Germinal center (tissue), 1 donor: ENCODE data around the gene PUS7L.
"Not testable (repeated sequence)": the region's sequence is repeated elsewhere in the genome, so short reads cannot be mapped to it uniquely, and the experiment has no call there.

Experiments used
- DNase-seq: peaks from one replicate; pipeline ENCODE4 v3.0.0; 2012; ENCODE audit warnings: mixed read lengths, low spot score

Gene PUS7L

DNA sequence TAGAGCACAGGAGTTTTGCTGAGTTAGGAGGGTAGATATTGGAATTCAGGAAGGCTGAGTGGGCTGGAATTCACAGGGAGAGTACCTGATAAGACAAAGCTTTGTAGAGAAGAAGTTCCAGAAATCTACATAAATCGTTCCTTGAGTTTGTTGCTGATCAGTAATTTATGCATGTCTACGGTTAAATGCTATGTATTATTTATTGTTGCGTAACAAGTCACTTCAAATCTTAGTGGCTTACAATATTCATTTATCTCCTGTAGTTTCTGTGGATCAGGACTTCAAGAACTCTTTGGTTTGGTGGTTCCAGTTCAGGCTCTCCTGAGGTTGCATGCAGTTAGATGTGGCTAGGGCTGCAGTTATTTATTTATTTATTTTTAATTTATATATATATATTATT, 7.8 kb downstream of the PUS7L start:
- no peak for DNase-seq

DNA sequence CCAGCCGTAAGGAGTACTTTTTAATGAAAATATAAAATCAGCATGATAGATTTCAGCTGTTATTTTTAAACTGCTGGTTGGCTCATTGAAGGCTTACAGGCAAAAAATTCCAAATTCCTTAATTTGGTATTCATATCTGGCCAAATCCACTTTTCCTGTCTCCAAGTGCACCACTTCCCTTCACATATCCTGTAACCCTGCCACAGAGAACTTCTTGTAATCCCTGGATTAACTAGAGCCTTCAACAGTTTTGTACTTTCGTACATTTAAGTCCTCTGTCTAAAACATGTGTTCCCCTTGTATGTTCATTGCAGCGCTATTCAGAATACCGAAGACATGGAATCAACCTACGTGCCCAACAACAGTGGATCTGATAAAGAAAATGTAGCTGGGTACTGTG, 9.6 kb downstream of the PUS7L start:
- no peak for DNase-seq

DNA sequence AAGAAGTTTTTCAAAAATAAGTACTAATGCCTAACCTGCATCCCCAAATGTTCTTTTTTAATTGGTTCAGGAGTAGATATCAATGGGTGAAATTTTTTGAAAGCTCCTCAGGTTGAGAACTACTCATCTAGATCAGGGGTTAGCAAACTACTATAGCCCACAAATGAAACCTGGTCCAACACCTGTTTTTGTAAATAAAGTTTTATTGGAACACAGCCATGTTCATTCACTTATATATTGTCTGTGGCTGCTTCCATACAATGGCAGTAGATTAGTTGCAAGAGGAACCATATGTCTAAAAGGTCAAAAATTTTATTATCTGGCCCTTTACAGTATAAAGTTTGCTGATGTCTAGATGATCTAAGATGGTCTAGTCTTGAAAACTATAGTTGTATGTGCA, 13.8 kb downstream of the PUS7L start:
- no peak for DNase-seq

DNA sequence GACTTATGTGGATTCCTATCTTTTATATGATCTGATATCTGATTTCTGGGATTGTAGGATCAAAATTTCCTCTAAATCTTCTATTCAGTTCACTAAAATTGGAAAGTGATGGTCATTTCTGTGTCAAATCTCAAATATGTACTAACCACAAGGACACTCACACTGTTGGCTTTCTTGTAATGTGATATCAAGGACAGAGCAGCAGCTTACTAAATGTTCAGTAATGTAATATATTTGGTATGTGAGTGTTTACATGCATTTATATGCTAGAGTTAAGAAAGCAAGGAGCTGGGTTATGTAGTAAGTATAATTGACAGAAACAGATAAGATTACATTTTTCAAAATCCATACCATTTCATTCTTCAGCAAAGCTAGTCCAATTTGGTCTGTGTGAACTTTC, 16.5 kb downstream of the PUS7L start:
- no peak for DNase-seq

DNA sequence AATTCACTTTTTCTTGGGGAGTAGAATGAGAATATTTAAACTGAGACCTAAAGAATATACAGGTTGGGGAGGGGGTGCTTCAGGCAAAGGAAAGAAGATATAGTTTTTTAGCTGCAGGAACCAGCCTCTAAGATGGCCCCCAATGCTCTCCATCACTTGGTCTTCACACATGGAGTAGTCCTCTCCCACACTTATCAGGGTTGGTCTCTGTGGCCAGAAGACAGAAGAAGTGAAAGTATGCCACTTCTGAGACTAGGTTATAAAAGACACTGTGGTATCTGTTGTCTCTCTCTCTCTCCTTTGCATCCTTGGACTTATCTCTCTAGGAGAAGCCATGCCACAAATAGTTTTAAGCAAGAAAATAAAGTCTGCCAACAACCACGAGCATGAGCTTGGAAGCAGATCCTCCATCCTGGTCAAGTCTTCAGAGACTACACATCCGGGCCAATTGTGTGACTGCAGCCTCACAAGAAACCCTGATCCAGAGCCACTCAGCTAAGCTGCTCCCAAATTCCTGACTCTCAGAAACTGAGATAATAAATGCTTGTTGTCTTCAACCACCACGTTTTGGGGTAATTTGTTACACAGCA, 18.0 kb downstream of the PUS7L start:
- DNase-seq: no peak

DNA sequence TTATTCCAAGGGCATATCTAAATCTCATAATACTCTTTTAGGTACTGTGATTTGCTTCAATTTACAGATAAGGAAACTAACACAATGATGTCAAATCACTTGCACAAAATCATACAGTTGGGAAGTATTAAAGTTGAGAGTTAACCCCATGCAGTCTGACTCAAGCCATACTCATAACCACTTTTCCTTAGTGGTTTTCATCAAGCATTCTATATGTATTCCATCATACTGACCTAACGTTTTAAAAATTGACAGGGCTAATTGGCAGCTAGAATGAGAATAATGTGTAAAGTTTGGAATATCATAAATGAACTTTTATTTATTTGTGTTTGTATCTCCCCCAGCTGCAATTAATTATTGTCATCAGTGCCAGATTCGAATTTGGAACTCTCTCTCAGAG, 20.9 kb downstream of the PUS7L start:
- no peak for DNase-seq

DNA sequence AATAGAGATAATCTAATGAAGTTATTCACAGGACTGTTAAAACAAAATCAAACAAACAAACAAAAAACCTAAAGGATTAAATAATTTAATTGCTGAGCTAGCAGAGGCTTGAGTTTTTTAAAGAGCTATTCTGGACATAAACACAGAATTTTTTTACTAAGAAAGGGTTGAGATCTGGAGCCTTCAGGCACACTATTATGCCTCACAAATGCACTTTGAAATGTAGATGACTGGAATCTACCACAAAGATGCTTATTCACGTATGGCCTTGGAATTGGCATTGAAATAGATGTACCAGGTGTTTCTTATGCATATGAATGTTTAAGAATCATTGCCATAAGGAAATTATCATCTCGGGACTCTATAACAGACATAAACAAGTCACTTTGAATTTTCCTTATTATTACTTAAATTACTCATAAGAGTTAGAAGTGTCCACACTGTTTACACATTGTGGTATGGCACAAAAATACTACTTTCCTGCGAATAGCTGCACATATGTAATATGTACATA, 21.6 kb downstream of the PUS7L start:
- DNase-seq: no peak

DNA sequence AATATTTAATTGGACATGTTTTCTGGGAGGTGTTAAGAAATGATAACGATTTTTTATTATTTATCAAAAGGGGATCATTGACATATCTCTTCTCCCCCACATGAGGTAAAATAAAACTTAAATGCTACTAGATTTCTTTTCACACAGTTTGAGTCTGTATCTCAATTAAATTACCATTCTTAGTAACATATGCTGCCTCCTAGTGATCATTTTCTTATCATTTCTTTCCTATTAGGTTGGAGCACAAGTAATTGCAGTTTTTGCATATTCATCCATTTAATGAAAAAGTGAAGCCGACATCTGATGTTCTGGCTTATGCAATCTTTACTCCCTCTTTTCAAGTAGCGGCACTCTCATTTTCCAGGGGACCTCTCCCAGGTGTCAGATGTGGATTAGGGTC, 24.9 kb downstream of the PUS7L start:
- DNase-seq: no peak

DNA sequence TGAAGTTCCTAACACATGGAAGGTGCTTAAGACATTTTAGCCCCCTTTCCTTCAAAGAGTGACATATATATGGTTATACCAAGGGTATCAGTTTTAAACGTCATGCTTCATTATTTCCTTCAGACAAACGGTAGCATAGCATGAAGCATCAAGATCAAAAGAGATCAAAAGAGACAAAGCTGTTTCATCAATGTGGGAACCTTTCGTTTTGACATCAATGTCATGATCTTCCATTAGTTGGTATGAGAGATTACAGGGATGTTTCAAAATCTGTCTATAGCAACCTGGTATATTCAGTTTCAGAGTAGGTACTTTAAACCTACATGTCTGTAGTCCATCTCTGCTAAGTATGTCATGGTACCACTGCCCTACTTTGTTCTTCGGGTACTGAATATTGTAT, 28.3 kb downstream of the PUS7L start:
- DNase-seq: no peak

DNA sequence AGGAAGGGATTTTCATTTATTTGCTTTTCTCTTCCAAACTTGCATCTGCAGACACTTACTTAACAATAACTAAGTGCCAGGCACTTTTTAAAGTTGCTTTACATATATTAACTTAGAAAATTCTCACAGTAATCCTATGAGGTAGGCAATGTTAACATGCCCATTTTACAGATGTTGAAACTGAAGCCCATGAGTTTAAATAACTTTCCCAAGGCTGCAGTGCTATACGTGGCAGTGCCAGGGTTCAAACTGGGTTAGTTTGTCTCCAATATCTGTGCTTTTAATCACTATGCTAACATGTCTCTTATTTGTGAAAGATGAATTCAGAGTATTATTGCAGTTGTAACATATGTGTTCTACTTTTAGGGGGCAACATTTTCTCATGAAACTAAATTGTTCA, 29.9 kb downstream of the PUS7L start:
- DNase-seq: no peak

DNA sequence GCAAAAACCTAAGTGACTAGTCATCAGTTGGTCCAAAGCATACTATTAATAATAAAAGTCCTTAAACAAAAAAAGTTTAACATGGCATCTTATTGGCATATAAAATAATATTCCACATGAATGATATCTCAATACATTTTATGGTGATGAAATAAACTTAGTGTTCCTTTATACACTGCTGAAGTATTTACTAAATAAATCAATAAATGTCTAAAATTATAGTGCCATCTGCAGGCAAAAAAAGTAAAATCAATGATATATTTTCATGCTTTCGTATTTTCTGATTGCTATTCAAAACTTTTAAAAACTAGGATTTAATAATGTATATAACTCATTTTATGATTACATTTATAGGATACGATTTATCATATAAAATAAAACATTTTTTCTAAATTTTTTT, 30.5 kb downstream of the PUS7L start:
- DNase-seq: no peak

DNA sequence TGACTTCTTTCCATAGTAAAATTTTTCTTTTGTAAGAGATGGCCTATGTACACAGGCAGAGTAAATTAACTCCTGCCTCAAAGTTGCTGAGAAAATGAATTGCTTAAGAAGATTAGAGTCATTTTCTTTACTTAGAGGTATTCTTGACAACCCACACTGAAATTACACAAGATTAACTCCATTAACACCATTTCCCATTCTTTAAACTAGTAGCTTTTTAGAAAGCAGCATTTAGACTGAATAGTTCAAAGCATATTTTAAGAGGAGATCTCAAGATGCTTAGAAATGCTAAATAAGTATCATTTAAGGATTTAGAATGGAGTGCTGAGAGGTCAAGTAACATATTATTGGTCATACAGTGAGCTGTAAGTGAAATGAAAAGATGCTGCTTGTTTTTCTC, 35.5 kb downstream of the PUS7L start:
- no peak for DNase-seq

DNA sequence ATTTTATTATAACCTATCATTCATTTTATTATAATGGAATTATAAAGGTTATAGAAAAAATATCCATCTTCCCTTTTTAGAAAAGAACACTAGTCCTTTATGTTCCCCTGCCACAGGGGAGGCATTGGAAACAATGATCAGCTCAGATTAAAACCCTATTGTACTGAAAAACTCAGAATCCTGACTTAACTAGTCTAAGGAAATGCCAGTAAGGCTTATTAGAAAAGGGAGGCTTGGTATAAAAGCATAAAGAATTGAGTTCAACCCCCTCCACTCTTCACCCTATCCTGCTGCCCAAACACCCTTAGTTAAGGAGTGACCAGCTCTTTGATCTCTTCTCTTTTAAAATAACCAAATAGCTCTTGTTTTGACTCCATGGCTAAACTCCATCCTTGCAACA, 36.0 kb downstream of the PUS7L start:
- DNase-seq: no peak

DNA sequence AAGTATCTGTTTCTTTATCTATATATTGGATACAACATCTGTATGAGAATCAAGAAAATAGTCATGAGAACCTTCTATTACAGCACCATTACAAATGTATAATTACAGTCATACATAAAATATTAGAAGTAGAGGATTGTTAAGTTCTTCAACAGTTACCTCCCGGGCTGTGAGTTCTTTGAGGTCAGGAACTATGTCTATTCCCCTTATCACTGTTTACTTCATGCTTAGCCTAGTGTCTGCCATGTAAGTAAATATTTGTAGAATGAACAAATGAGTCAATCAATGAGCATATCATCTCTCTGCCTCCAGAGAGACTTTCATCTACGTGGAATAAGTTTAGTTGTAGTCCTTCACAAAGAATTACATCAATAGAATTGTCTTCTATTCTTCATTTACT, 47.2 kb downstream of the PUS7L start:
- no peak for DNase-seq

DNA sequence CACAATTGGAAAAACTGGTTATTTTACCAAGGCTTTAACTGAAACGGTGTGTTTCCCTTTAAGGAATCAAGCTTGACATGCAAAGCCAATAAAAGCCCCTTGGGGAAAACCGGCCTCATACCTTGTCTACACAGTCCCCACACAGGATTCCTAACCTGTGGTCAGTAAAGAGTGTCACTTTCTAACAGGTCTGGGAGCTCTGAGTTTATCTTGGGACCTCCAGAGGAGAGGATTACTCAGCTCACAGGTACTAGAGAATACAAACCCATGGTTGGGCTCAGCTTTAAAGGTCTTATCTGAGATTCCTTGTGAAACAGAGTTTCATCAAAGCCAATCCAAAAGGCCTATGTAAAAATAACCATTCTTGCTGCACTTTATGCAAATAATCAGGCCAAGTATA, 54.8 kb downstream of the PUS7L start:
- DNase-seq: not testable (repeated sequence)

DNA sequence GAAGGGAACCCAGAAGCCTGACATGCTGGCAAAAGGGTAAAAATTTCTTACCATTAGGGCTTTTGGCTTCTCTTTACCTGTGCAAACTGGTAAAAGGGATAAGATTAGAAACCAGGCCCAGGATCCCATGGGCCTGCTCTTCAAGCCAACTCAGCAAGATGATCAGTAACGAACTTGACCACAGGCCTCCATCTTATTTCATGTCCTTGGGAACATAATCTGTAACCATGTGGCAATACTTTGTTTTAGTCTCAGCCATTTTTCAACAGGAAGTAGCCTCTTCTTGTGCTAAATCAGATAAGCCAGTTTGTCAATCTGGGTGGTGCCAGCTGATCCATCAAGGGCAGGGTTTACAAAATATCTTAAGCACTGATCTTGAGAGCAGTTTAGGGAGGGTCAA, 57.4 kb downstream of the PUS7L start:
- DNase-seq: not testable (repeated sequence)

DNA sequence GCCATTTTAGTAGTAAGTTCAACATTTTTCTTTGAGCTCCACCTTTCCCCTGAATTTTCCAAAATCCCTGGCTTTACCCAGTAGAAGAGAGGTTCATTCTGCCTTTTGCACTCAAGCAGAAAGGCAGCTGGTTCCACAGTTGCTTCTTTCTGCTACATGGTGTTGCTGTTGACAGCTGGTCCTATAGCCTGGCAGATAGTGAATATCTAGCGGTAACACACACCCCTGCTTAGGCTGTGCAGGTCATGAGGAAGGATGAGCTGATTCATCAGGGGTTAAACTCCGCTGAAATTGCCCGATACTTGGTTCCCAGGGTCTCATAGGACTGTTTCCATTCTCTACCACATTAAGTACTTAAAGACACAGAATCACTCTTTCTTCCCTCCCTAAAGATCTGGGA, 62.4 kb downstream of the PUS7L start:
- DNase-seq: no peak

DNA sequence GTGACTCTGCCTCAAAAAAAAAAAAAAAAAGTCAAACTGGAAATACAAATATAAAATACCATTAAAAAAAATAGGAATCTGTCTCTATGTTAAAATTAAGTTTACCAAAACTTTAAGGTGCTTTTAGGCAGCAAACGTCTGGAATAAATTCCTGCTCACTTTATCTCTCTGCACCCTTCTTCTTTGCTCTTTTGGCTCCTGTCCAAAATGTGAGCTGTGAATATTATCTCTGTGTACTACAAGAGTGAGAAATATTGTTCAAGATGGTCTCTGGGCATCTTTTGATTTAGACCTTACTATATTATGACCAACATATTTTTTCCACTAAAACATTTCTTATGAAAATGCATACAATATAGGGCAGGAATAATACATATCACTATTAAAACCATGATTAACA, 63.7 kb downstream of the PUS7L start:
- no peak for DNase-seq

DNA sequence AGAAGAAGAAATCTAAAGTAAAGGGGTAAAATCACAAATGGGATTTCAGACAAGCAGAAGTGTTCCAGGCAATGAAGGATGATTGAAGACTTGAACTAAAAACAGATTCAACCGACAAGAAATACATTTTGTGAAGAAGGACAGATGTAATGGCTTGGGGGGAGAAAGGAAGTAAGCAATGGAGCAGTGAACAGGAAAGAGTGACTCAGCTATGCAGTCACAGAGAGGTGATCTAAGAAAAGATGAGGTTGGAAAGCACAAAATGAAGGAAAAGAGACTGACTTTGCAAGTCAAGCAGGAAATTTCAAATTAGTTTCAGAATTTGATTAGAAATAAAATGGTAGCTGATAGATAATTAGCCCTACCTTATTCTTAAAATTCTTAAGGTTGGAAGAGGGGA, 66.5 kb downstream of the PUS7L start:
- DNase-seq: no peak

DNA sequence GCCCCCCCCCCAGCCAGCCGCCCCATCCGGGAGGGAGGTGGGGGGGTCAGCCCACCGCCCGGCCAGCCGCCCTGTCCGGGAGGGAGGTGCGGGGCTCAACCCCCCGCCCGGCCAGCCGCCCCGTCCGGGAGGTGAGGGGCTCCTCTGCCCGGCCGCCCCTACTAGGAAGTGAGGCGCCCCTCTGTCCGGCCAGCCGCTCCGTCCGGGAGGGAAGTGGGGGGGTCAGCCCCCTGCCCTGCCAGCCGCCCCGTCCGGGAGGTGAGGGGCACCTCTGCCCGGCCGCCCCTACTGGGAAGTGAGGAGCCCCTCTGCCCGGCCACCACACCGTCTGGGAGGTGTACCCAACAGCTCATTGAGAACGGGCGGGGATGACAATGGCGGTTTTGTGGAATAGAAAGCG, 73.1 kb downstream of the PUS7L start:
- not testable (repeated sequence) for DNase-seq

DNA sequence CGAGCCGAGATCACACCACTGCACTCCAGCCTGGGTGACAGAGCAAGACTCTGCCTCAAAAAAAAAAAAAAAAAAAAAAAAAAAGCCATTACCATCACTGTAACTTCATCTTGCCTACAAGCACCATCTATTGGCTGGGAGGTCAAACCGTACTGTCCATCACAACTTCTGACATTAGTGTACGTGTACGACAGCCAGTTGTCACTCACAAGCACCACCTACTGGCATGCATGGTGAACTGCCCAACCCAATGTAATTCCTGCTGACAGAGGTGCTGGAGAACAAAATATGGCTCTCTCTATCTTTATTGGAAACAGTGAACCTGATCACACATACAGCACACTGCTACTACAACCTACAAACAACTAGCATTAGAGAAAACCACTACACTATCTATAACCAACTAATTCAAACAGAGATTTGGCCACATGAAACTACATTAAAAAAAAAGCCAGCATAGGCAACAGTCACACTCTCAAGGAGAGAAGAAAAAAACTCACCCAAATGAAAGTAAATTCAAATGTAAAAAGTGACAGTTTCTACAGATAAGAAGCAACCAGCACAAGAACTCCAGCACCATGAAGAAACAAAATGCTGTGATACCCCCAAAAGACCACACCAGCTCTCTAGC, 82.3 kb downstream of the PUS7L start:
- peak; percentile 27 for DNase-seq

DNA sequence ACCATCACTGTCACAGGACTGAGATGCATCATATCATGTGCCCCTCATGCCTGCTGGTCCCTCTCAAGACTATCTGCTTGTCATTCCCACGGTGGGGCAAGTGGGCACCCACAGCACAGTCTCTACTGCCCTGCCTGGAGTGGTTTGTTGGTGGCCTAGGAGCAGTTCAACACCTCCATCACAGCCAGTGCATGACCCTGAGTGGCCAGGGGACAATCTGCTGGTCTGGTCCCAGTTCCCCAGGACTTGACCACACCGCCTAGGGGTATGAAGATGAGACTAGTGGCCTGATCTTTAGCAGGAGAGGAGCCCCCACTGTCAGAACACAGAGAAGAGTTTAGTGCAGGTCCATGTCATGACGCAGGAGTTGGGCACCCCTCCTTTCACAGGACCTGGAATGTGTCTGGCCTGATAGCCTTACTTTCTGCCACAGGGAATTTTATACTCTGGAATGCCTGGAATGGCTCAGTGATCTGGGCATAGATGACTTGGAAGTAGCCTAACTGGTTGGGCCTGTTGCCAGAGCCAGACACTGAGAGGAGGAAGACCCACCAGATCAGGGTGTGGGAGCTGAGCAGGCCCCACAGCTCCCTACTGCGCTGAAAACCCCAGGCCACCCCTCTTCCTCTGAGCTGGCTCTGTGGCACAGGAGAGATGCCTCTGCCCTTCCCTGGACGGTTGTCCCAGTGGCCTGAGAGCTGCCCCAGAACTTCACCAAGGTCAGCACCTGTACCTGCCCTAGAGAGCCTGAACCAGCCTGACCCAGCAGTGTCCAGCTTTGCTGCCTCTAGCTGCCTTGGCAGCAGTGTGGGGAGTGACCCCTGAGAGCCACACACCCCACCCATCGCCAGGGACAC, 83.3 kb downstream of the PUS7L start:
- DNase-seq: no peak

DNA sequence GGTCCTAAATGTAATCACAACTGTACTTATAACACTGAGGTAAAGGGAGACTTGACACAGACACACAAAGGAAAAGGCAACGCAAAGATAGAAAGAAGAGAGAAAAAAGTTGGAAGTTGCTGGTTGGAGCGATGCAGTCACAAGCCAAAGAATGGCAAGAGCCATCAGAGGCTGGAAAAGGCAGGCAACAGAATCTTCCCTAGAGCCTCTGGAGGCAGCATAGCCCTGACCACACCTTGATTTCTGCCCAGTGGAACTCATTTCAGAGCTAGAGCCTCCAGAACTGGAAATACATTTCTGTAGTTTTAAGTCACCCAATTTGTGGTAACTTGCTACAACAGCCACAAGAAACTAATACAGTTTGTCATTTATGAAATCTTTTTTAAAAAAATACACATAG, 89.2 kb downstream of the PUS7L start:
- DNase-seq: no peak
